Vagina (tissue), 2 donors: ENCODE results near the gene CSGALNACT2. TPM values are rescaled to one million over a fixed set of nuclear protein-coding genes. Genes with fewer than 3 reads are reported as not detected.
"Not testable (repeated sequence)": the region's sequence is repeated elsewhere in the genome, so short reads cannot be mapped to it uniquely, and the experiment has no call there.

Source experiments
- DNase-seq, 2 donors: peaks; one replicate each; pipeline ENCODE4 v3.0.0-alpha.2; 2017; ENCODE audit errors: extremely low spot score in 2 of 2
- H3K27ac ChIP-seq: fragments of 200-600 bp; sonication (generic); one replicate; pipeline ENCODE4 v1.5.1; 2019
- H3K27me3 ChIP-seq: fragments of 200-600 bp; sonication (generic); one replicate; pipeline ENCODE4 v1.5.1; 2019
- H3K36me3 ChIP-seq, 2 donors: fragments of 200-600 bp; sonication (generic); one replicate each; pipeline ENCODE4 v1.5.1; 2017 to 2019
- H3K4me1 ChIP-seq: fragments of 200-600 bp; sonication (generic); one replicate; pipeline ENCODE4 v1.5.1; 2019
- H3K4me3 ChIP-seq, 2 donors: fragments of 200-600 bp; sonication (generic); 1 replicate in 1 of 2; 2 replicates in 1 of 2; pipeline ENCODE4 v1.5.1; 2016 to 2019
- H3K9me3 ChIP-seq: fragments of 200-600 bp; sonication (generic); one replicate; pipeline ENCODE4 v1.5.1; 2019
- CTCF ChIP-seq, 3 experiments: fragments of 450-650 bp in 2 of 3; fragments of 200-600 bp in 1 of 3; sonication (generic) in 1 of 3; IDR thresholded peaks; one replicate each; pipeline ENCODE4 v1.5.1; 2017 to 2019; ENCODE audit warnings: antibody characterized with exemption in 3 of 3, mild to moderate bottlenecking in 2 of 3, moderate library complexity in 2 of 3
- POLR2A ChIP-seq, 2 donors: fragments of 450-650 bp; IDR thresholded peaks; one replicate each; pipeline ENCODE4 v1.6.1; 2017; ENCODE audit warnings: antibody characterized with exemption in 2 of 2, mild to moderate bottlenecking in 2 of 2, moderate library complexity in 2 of 2
- POLR2AphosphoS5 ChIP-seq, 2 donors: sonication (generic); formaldehyde crosslinking; IDR thresholded peaks; one replicate each; pipeline ENCODE4 v1.9.0; 2017; ENCODE audit warnings: antibody characterized with exemption in 2 of 2, mild to moderate bottlenecking in 2 of 2, low read depth in 1 of 2; ENCODE audit not compliant: insufficient read depth in 1 of 2
- intact Hi-C: fragments of 100-400 bp; cut with DNase I; formaldehyde crosslinking; loops from one replicate; pipeline ENCODE4 v1.15.1; 2023
- total RNA-seq: library from RNA; depleted of rRNA; stranded (reverse); fragments of >200 nt; gene quantifications from one replicate; pipeline ENCODE4 v1.2.3, GENCODE V29; 2016

The CSGALNACT2 gene
- total RNA-seq, 1 donor from 2014 or later: 21.9 TPM

- TF ChIP-seq POLR2A (IDR thresholded peaks at IDR 0.05): no peak
- no peak for TF ChIP-seq CTCF (IDR thresholded peaks at IDR 0.05)
- no peak for TF ChIP-seq POLR2AphosphoS5 (IDR thresholded peaks at IDR 0.05; ENCODE audit: insufficient read depth in 1 of 2, low read depth in 1 of 2)
- no peaks in the 10 kb centered on the region for H3K36me3 ChIP-seq
- H3K27ac ChIP-seq: no peak overlapping the region
- H3K27me3 ChIP-seq: no peaks in the 10 kb centered on the region
- no peak for DNase-seq
- intact Hi-C loops: no loop called here
- H3K4me3 ChIP-seq: no peak overlapping the region
- no peaks in the 10 kb centered on the region for H3K9me3 ChIP-seq
- peaks cover 46% of the 10 kb centered on the region for H3K4me1 ChIP-seq
Observed at GRCh38 chr10:43141421-43141820, 3.2 kb downstream of the CSGALNACT2 start.

DNA sequence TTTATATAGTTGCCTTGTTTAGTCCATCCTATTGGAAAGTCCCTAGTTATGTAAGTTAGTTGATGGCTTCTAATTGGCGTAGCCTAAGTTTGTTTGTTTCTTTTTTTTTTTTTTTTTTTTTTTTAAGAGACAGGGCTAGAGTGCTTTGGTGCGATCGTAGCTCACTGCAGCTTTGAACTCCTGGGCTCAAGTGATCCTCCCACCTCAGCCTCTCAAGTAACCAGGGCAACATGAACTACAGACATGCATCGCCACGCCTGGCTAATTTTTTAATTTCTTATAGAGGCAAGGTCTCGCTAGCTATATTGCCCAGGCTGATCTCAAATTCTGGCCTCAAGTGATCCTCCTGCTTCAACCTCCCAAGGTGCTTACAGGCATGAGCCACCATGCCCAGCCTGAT is 7.1 kb downstream of the CSGALNACT2 start:
- Histone ChIP-seq H3K36me3 (no peaks in the 10 kb centered on the region), H3K4me3 (no peak overlapping the region), H3K4me1 (peaks cover 24% of the 10 kb centered on the region), H3K27me3 (no peaks in the 10 kb centered on the region), H3K9me3 (no peaks in the 10 kb centered on the region), H3K27ac (no peak overlapping the region)
- intact Hi-C loops: no loop called here
- DNase-seq: no peak
- TF ChIP-seq POLR2AphosphoS5 (IDR thresholded peaks at IDR 0.05; ENCODE audit: insufficient read depth in 1 of 2, low read depth in 1 of 2) (no peak), POLR2A (IDR thresholded peaks at IDR 0.05) (no peak), CTCF (IDR thresholded peaks at IDR 0.05) (no peak)

DNA sequence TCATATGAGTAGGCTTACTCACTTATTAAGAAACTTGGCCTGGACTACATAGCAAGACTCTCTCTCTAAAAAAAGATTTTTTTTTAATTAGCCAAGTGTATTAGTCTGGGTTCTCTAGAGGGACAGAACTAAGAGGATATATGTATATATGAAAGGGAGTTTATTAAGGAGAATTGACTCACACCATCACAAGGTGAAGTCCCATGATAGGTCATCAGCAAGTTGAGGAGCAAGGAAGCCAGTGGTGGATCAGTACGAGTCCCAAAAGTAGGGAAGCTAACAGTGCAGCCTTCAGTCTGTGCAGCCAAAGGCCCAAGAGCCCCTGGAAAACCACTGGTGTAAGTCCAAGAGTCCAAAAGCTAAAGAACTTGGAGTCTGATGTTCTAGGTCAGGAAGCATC is 7.7 kb downstream of the CSGALNACT2 start:
- DNase-seq, intact Hi-C loops: not testable (repeated sequence)
- peaks cover 27% of the 10 kb centered on the region for H3K4me1 ChIP-seq

GRCh38 chr10:43151371-43151770 is 13.1 kb downstream of the CSGALNACT2 start:
- Histone ChIP-seq H3K36me3 (no peaks in the 10 kb centered on the region), H3K4me3 (no peak overlapping the region), H3K4me1 (peaks cover 11% of the 10 kb centered on the region), H3K27me3 (no peaks in the 10 kb centered on the region), H3K27ac (no peak overlapping the region), H3K9me3 (no peaks in the 10 kb centered on the region)
- DNase-seq: no peak
- intact Hi-C loops: no loop called here
- no peak for TF ChIP-seq CTCF (IDR thresholded peaks at IDR 0.05)

More for the DNA sequence above, 7.7 kb downstream of the CSGALNACT2 start:
- H3K27me3 ChIP-seq, H3K9me3 ChIP-seq, H3K36me3 ChIP-seq, H3K27ac ChIP-seq, H3K4me3 ChIP-seq: not testable (repeated sequence)

GRCh38 chr10:43153901-43154300 is 15.7 kb downstream of the CSGALNACT2 start:
- no peaks in the 10 kb centered on the region for H3K36me3 ChIP-seq
- no peak overlapping the region for H3K27ac ChIP-seq
- peaks cover 11% of the 10 kb centered on the region for H3K4me1 ChIP-seq
- H3K4me3 ChIP-seq: no peak overlapping the region
- H3K9me3 ChIP-seq: no peaks in the 10 kb centered on the region
- no peak for TF ChIP-seq CTCF (IDR thresholded peaks at IDR 0.05)
- TF ChIP-seq POLR2A (IDR thresholded peaks at IDR 0.05): no peak
- no peak for TF ChIP-seq POLR2AphosphoS5 (IDR thresholded peaks at IDR 0.05; ENCODE audit: insufficient read depth in 1 of 2, low read depth in 1 of 2)
- DNase-seq: no peak
- intact Hi-C loops: no loop called here
- no peaks in the 10 kb centered on the region for H3K27me3 ChIP-seq

DNA sequence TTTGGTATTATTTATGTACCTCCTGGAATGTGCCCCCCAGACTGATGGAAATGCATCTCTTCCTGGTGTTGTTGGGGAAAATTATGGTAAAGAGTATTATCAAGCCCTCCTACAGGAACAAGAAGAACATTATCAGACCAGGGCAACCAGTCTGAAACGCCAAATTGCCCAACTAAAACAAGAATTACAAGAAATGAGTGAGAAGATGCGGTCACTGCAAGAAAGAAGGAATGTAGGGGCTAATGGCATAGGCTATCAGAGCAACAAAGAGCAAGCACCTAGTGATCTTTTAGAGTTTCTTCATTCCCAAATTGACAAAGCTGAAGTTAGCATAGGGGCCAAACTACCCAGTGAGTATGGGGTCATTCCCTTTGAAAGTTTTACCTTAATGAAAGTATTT is 17.0 kb downstream of the CSGALNACT2 start:
- TF ChIP-seq POLR2AphosphoS5 (IDR thresholded peaks at IDR 0.05; ENCODE audit: insufficient read depth in 1 of 2, low read depth in 1 of 2): no peak
- TF ChIP-seq CTCF (IDR thresholded peaks at IDR 0.05): no peak
- TF ChIP-seq POLR2A (IDR thresholded peaks at IDR 0.05): no peak
- intact Hi-C loops: no loop called here
- no peaks in the 10 kb centered on the region for H3K9me3 ChIP-seq
- DNase-seq: no peak
- H3K4me1 ChIP-seq: peaks cover 18% of the 10 kb centered on the region
- H3K27me3 ChIP-seq: no peaks in the 10 kb centered on the region
- H3K4me3 ChIP-seq: no peak overlapping the region
- H3K27ac ChIP-seq: no peak overlapping the region
- no peaks in the 10 kb centered on the region for H3K36me3 ChIP-seq
